HuH-7 (cell line): ENCODE measurements around the gene CFAP299.
"Not testable (repeated sequence)": the region's sequence is repeated elsewhere in the genome, so short reads cannot be mapped to it uniquely, and the experiment has no call there.

Experiments used
- DNase-seq: peaks from one replicate; pipeline ENCODE4 v3.0.0; 2011; ENCODE audit warnings: low spot score

CFAP299 gene

DNA sequence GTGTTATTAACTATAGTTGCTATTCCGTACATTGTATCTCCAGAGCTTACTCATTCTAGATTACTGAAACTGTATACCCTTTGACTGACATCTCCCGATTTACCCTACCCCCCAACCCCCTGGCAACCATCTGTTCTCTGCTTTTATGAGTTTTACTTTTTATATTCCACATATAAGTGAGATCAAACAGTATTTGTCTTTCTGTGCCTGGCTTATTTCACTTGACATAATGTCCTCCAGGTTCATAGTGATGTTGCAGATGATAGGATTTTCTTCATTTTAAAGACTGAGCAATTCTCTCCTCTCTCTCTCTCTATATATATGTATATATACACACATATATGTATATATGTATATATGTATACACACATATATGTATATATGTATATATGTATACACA lies 54.6 kb downstream of the CFAP299 start:
- no peak for DNase-seq

DNA sequence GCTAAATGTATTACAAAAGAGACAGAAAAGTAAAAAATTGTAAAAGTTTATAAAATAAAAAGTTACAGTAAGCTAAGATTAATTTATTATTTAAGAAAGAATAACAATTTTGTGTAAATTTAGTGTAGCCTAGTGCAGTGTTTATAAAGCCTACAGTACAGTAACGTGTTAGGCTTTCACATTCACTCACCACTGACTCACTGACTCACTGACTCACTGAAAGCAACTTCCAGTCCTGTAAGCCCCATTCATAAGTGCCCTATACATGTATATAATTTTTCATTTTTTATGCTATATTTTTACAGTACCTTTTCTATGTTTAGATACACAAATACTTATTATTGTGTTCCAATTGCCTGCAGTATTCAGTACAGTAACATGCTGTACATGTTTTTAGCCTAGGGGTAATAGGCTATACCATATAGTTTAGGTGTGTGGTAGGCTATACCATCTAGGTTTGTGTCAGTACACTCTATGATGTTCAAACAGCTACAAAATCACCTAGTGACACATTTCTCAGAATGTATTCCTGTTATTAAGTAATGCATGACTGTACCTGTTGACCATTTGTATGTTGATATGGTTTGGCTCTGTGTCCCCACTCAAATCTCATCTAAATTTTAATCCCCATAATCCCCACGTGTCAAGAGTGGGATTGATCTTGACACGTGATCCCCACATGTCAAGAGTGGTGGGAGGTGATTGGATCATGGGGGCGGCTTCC lies 57.9 kb downstream of the CFAP299 start:
- DNase-seq: no peak

DNA sequence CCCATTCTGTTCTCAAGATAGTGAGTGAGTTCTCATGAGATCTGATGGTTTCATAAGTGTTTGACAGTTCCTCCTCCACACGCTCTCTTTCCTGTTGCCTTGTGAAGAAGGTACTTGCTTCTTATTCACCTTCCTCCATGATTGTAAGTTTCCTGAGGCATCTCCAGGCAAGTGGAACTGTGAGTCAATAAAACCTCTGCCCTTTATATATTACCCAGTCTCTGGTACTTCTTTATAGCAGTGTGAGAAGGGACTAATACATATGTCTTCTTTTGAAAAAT lies 58.4 kb downstream of the CFAP299 start:
- DNase-seq: no peak

DNA sequence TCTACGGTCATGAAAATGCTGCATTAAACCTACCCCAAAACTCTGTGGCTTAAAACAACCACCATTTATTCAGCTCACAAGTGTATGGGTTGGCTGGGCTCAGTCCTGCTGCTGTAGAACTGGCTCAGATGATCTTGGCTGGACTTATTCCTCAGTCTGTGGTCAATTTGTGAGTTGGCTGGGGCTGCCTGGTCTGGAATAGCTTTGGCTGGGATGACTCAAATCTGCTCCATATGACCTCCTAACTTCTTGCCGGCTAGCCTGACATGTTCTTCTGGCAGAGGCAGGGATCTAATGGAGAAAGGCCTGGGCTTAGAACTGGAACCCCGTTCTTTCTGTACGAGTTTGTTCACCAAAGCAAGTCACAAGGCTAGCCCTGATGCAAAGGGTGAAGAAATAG lies 71.7 kb downstream of the CFAP299 start:
- no peak for DNase-seq

GRCh38 chr4:80409809-80410208 lies 74.3 kb downstream of the CFAP299 start:
- no peak for DNase-seq

DNA sequence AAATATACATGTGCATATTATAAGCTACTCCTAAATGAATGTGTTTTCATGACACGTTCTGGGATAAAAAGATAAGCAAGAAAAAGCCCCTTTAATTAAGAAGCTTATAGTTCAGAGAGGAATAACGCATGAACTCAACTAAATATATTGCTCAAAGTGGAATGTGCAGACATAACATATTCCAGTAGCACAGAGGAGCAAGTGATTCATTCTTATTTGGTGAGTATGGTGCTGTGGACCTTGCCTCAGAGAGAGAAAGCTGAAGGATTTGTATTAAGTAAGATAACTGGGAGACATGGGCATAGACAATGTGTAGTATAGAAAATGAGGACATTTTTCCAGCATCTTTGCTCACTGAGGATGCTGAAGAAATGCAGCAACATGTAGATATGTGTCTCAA lies 76.8 kb downstream of the CFAP299 start:
- no peak for DNase-seq

- DNase-seq: no peak
Observed at GRCh38 chr4:80413086-80413485, 77.6 kb downstream of the CFAP299 start.

DNA sequence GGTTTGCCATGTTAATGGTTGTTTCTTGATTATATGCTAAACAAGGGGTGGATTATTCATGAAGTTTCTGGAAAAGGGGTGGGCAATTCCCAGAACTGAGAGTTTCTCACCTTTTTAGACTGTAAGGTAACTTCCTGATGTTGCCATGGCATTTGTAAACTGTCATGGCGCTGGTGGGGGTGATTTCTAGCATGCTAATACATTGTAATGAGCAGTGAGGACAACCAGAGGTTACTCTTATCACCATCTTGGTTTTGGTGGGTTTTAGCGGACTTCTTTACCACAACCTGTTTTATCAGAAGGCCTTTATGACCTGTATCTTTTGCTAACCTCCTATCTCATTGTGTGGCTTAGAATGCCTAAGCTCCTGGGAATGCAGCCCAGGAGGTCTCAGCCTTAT lies 81.5 kb downstream of the CFAP299 start:
- DNase-seq: no peak

GRCh38 chr4:80419946-80420345 lies 84.4 kb downstream of the CFAP299 start:
- no peak for DNase-seq

- DNase-seq: no peak
Observed at GRCh38 chr4:80420638-80421037, 85.1 kb downstream of the CFAP299 start.

GRCh38 chr4:80422727-80423404 lies 87.3 kb downstream of the CFAP299 start:
- no peak for DNase-seq

- no peak for DNase-seq
Observed at GRCh38 chr4:80423553-80424224, 88.2 kb downstream of the CFAP299 start.

GRCh38 chr4:80424225-80424581 lies 88.7 kb downstream of the CFAP299 start:
- DNase-seq: no peak

DNA sequence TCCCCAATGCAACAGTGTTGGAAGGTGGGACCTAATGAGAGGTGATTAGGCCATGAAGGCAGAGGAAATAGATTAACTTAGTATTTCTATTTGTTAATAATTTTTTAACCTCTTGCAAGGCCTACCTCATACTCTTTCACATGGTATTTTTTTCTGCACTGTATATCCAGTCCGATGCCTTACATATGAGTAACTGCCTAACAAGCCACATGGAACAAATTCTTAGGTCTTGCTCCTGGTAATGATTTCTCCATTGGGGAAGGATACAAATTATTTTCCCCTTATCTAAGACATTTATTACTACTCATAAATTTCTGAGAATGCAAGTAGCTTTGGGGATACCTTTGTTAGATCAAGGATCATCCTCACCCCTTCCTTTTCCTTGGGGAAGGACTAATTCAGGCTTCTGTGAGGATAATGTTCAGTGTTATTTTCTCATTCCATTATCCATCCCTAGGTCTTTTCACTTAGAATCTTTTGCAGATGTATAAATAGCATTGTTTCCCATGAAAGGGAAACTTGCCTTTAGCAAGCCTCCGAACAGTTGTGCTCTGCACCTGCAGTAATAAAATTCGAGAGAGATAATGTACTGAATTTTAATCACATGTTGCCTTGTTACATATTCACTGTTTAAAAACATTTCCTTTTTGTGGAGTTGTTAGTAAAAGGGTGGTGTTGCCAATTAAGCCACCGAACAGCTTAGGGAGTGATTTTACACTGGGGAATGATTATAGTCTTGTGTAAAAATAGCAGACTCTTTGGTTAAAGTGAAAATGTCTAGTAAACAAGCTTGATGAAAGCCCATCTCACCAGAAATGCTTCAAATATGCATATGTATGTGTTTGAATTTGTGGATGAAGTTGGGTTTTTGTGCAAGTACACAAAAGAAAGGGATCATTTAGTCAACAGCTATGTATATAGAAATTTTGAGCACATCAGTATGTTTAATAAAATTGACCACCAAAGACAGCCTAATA lies 89.9 kb downstream of the CFAP299 start:
- no peak for DNase-seq

DNA sequence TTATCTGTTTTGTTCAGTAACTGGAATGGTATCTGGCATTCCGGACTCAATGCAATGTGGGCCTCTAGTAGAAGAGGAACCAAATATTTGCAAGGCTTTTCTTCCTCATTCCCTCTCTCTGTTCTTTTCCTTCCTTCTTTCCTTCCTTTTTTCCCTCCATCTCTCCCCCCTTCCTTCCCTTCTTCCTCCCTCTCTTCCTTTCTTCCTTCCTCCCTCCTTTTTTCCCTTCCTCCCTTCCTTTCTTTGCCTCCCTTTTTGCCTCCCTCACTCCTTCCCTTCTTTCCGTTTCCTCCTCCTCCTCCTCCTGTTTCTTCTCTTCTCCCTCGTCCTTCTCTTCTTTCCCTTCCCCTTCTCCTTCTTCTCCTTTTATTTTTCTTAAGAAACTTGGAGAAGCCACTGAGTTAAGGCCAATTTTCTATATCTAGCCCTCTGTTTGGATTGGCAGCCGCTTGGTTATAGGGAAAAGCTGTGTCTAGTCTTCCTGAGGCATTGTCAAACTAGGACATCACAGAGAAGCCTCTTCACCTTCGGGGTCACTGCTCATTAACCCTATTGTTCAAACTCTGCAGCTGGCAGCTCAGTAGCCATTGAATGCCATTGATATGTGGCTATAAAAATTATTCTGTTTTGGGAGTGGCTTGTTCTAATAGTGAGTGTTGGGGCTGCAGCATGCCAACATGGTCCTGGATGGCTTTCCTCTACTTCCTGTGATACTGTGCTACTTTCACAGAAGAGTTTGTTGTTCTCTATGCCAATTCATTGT lies 95.9 kb downstream of the CFAP299 start:
- DNase-seq: no peak

DNA sequence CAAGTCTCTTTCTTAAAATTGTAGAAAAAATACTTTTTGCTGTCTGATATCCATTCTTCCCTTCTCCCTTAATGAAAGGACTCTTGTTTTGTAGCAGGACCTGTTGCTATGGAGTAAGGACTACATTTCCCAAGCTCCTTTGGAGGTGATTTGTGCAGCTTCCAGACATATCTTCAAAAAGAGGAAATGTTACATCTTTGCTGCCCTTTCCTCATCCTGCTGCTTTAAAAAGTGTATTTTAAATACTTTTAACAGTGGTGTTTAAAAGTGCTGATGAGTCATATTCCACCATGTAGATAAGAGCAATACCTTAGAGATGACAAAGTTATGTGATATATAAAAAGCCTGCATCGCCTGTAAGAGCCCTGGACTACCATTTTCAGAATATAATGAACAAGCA lies 98.7 kb downstream of the CFAP299 start:
- no peak for DNase-seq

DNA sequence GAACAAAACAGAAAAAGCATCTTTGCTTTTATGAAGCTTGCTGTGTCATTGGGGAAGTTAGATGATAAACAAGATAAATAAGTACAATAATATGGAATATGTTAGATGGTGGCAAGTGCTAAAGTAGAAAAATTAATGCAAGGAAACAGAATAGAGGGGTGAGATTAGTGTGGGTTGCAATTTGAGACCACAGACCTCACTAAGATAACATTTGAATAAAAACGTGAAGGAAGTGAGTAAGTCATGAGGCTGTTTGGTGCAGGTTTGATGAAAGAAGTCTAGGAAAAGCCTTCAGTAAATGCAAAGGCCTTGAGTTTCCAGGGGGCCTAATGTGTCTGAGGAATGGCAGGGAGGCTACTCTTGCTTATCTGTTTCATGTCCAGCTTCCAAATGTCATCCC lies 102.5 kb downstream of the CFAP299 start:
- DNase-seq: no peak

DNA sequence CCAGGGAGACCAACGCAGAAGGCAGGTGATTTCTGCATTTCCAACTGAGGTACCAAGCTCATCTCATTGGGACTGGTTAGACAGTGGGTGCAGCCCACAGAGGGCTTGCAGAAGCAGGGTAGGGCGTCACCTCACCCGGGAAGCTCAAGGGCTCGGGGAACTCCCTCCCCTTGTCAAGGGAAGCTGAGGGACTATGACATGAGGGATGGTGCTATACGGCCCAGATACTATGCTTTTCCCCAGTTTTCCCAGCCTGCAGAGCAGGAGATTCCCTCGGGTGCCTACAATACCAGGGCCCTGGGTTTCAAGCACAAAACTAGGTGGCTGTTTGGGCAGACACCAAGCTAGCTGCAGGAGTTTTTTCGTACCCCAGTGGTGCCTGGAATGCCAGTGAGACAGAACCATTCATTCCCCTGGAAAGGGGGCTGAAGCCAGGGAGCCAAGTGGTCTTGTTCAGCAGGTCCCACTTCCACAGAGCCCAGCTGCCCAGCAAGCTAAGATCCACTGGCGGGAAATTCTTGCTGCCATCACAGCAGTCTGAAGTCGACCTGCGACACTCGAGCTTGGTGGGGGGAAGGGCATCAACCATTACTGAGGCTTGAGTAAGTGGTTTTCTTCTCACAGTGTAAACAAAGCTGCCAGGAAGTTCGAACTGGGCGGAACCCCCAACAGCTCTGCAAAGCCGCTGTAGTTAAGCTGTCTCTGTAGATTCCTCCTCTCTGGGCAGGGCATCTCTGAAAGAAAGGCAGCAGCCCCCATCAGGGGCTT lies 103.9 kb downstream of the CFAP299 start:
- not testable (repeated sequence) for DNase-seq

- DNase-seq: no peak
Observed at GRCh38 chr4:80446248-80446647, 110.7 kb downstream of the CFAP299 start.

- no peak for DNase-seq
Observed at GRCh38 chr4:80446664-80447063, 111.1 kb downstream of the CFAP299 start.

- no peak for DNase-seq
Observed at GRCh38 chr4:80447493-80447892, 112.0 kb downstream of the CFAP299 start.
